Measurements from ENCODE around the gene SOX14.

DNA sequence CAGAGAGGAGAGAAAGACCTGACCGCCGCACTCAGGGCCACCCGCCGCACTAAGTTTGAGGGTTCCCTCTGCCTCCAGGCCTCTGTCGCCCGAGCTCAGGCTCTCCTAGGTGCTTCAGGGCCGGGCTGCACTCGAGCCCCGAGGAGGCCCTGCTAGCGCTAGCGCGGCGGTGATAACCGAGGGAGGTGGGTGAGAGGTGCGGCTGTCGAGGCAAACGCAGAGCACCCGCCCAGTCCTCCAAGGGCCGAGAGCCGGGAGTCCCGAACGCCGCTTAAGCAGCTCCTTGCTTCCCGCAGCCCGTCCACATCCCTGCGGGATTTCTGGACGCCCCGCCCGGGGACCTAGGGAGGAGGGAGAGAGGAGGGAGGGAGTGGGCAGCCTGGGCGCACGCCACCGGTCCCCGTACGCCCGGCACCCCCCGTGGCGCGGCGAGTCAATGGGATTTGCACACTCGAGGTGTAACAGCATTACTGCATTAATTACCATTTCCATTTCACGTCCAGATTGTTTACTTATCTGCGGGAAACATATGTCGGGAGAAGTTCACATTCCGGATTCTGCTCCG, 6.8 kb downstream of the SOX14 start:
- TF ChIP-seq, protein P1, sequence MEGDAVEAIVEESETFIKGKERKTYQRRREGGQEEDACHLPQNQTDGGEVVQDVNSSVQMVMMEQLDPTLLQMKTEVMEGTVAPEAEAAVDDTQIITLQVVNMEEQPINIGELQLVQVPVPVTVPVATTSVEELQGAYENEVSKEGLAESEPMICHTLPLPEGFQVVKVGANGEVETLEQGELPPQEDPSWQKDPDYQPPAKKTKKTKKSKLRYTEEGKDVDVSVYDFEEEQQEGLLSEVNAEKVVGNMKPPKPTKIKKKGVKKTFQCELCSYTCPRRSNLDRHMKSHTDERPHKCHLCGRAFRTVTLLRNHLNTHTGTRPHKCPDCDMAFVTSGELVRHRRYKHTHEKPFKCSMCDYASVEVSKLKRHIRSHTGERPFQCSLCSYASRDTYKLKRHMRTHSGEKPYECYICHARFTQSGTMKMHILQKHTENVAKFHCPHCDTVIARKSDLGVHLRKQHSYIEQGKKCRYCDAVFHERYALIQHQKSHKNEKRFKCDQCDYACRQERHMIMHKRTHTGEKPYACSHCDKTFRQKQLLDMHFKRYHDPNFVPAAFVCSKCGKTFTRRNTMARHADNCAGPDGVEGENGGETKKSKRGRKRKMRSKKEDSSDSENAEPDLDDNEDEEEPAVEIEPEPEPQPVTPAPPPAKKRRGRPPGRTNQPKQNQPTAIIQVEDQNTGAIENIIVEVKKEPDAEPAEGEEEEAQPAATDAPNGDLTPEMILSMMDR (IDR thresholded peaks at IDR 0.05; ENCODE audit: borderline replicate concordance, extremely low read depth, low read length, poor library complexity, severe bottlenecking), result no peak
- TF ChIP-seq EZH2 (IDR thresholded peaks at IDR 0.05; ENCODE audit: borderline replicate concordance, low read depth, low read length, severe bottlenecking), result no peak
